H1 (cell line): ENCODE results near the gene PDK2. TPM values are rescaled to one million over a fixed set of nuclear protein-coding genes. Genes with fewer than 3 reads are reported as not detected.

Experiments
- CTCF ChIA-PET: fragments of 300-600 bp; sonication (Branson Sonifier 250); formaldehyde crosslinking; loops from one replicate; lab custom pipeline; 2021; ENCODE audit not compliant: partially characterized antibody; lab: Charles Lee
- POLR2A ChIA-PET: fragments of 300-600 bp; sonication (Branson Sonifier 250); formaldehyde crosslinking; loops from one replicate; lab custom pipeline; 2021; ENCODE audit warnings: inconsistent platforms; ENCODE audit not compliant: partially characterized antibody; lab: Charles Lee
- DNase-seq, 2 experiments: peaks; one replicate each; pipeline versions ENCODE4 v3.0.0 to v3.0.0-alpha.2; 2010 to 2022; ENCODE audit warnings: low spot score in 2 of 2, low read depth in 1 of 2, mixed read lengths in 1 of 2
- FAIRE-seq: peaks from 2 replicates; lab custom pipeline; 2011; peaks lifted over from hg19 to GRCh38; lab: Jason Lieb, UNC
- H2AFZ ChIP-seq: 2 replicates; pipeline ENCODE4 v1.8.1; 2012; ENCODE audit warnings: low read length, inconsistent platforms
- H2AK5ac ChIP-seq: 2 replicates; pipeline ENCODE4 v1.6.1; 2013; ENCODE audit warnings: low read depth, low read length
- H2BK120ac ChIP-seq: replicated peaks from 2 replicates; pipeline ENCODE3; 2013; ENCODE audit warnings: low read depth, low read length, inconsistent platforms
- H2BK12ac ChIP-seq: 2 replicates; pipeline ENCODE4 v1.6.1; 2013; ENCODE audit warnings: low read depth, low read length
- H2BK15ac ChIP-seq: 2 replicates; pipeline ENCODE4 v1.6.1; 2013; ENCODE audit warnings: low read length
- H2BK20ac ChIP-seq: 2 replicates; pipeline ENCODE4 v1.6.1; 2013; ENCODE audit warnings: low read length
- H2BK5ac ChIP-seq: 2 replicates; pipeline ENCODE4 v1.6.1; 2013; ENCODE audit warnings: low read depth, low read length
- H3K14ac ChIP-seq: 2 replicates; pipeline ENCODE4 v1.6.1; 2013; ENCODE audit warnings: inconsistent platforms; ENCODE audit not compliant: insufficient read length
- H3K18ac ChIP-seq: 2 replicates; pipeline ENCODE4 v1.6.1; 2013; ENCODE audit warnings: low read length; ENCODE audit errors: extremely low read depth
- H3K23ac ChIP-seq: 2 replicates; pipeline ENCODE4 v1.6.1; 2013; ENCODE audit warnings: inconsistent platforms; ENCODE audit not compliant: insufficient read length
- H3K23me2 ChIP-seq: 2 replicates; pipeline ENCODE4 v1.6.1; 2013; ENCODE audit warnings: low read depth, low read length
- H3K27ac ChIP-seq: 2 replicates; pipeline ENCODE4 v1.6.1; 2011; ENCODE audit warnings: low read depth, low read length, inconsistent platforms
- H3K27me3 ChIP-seq, 4 experiments: replicated peaks in 1 of 4; 1 replicate in 1 of 4; 2 replicates in 3 of 4; pipeline versions ENCODE4 v1.6.1 to v1.8.1; 2011 to 2013; ENCODE audit warnings: low read length in 3 of 4, mild to moderate bottlenecking in 3 of 4, inconsistent platforms in 2 of 4, mixed read lengths in 2 of 4, moderate library complexity in 1 of 4; ENCODE audit not compliant: control insufficient read depth in 3 of 4, insufficient read depth in 3 of 4; ENCODE audit errors: extremely low read depth in 1 of 4
- H3K36me3 ChIP-seq, 4 experiments: 2 replicates each; pipeline versions ENCODE4 v1.6.1 to v1.8.1; 2011 to 2013; ENCODE audit warnings: mild to moderate bottlenecking in 4 of 4, low read length in 3 of 4, moderate library complexity in 2 of 4, control low read depth in 1 of 4, inconsistent platforms in 1 of 4; ENCODE audit not compliant: insufficient read depth in 4 of 4, control insufficient read depth in 2 of 4
- H3K4ac ChIP-seq: replicated peaks from 2 replicates; pipeline ENCODE3; 2013; ENCODE audit warnings: low read length, low read depth, mixed read lengths, inconsistent platforms; ENCODE audit not compliant: insufficient read length
- H3K4me1 ChIP-seq, 4 experiments: replicated peaks in 1 of 4; 1 replicate in 1 of 4; 2 replicates in 3 of 4; pipeline versions ENCODE4 v1.6.1 to v1.8.1; 2011 to 2013; ENCODE audit warnings: low read length in 3 of 4, inconsistent platforms in 2 of 4, mixed read lengths in 1 of 4; ENCODE audit not compliant: insufficient read depth in 4 of 4, control insufficient read depth in 3 of 4
- H3K4me2 ChIP-seq, 2 experiments: 2 replicates each; pipeline versions ENCODE4 v1.6.1 to v1.8.1; 2011 to 2013; ENCODE audit warnings: low read depth in 2 of 2, low read length in 2 of 2, control low read depth in 1 of 2, inconsistent platforms in 1 of 2, mild to moderate bottlenecking in 1 of 2; ENCODE audit not compliant: insufficient read depth in 1 of 2
- H3K4me3 ChIP-seq, 4 experiments: fragments of 200-600, 300-600 bp in 1 of 4; sonication (generic), shearing (Covaris generic), sonication (Bioruptor Twin) in 1 of 4; 2 replicates each; pipeline versions ENCODE4 v1.5.1 to v1.8.1; 2011 to 2016; ENCODE audit warnings: low read length in 4 of 4, low read depth in 3 of 4, control low read depth in 2 of 4, inconsistent platforms in 2 of 4, mild to moderate bottlenecking in 2 of 4, mixed read lengths in 1 of 4, moderate library complexity in 1 of 4; ENCODE audit not compliant: insufficient read depth in 2 of 4; ENCODE audit errors: extremely low read depth in 1 of 4
- H3K56ac ChIP-seq: replicated peaks from 2 replicates; pipeline ENCODE3; 2013; ENCODE audit warnings: low read depth, mild to moderate bottlenecking, mixed read lengths, low read length, inconsistent platforms; ENCODE audit not compliant: insufficient read length
- H3K79me1 ChIP-seq: 2 replicates; pipeline ENCODE4 v1.6.1; 2013; ENCODE audit warnings: low read depth, low read length, control low read depth
- H3K79me2 ChIP-seq, 2 experiments: 2 replicates each; pipeline versions ENCODE4 v1.6.1 to v1.8.1; 2012 to 2013; ENCODE audit warnings: low read length in 2 of 2, mild to moderate bottlenecking in 2 of 2, inconsistent platforms in 1 of 2; ENCODE audit not compliant: insufficient read depth in 2 of 2, control insufficient read depth in 1 of 2
- H3K9ac ChIP-seq, 4 experiments: replicated peaks in 1 of 4; 1 replicate in 1 of 4; 2 replicates in 3 of 4; pipeline versions ENCODE4 v1.6.1 to v1.8.1; 2011 to 2013; ENCODE audit warnings: low read depth in 3 of 4, low read length in 3 of 4, control low read depth in 2 of 4, mild to moderate bottlenecking in 2 of 4, moderate library complexity in 2 of 4, inconsistent platforms in 1 of 4; ENCODE audit errors: extremely low read depth in 1 of 4
- H3K9me3 ChIP-seq, 2 experiments: 2 replicates each; pipeline versions ENCODE4 v1.6.1 to v1.8.1; 2012 to 2013; ENCODE audit warnings: mild to moderate bottlenecking in 2 of 2, moderate library complexity in 2 of 2, control low read depth in 1 of 2, inconsistent platforms in 1 of 2, low read depth in 1 of 2, low read length in 1 of 2, mixed read lengths in 1 of 2; ENCODE audit not compliant: insufficient read depth in 2 of 2
- H4K20me1 ChIP-seq, 2 experiments: replicated peaks in 1 of 2; 2 replicates each; pipeline versions ENCODE3 to v1.8.1; 2011 to 2013; ENCODE audit warnings: inconsistent platforms in 2 of 2, low read length in 2 of 2, mild to moderate bottlenecking in 1 of 2; ENCODE audit not compliant: insufficient read depth in 2 of 2, control insufficient read depth in 1 of 2
- H4K5ac ChIP-seq: 2 replicates; pipeline ENCODE4 v1.6.1; 2013; ENCODE audit warnings: low read length, low read depth, mixed read lengths, inconsistent platforms; ENCODE audit not compliant: insufficient read length
- H4K8ac ChIP-seq: 2 replicates; pipeline ENCODE4 v1.8.0; 2013; ENCODE audit warnings: mild to moderate bottlenecking, moderate library complexity, low read length, inconsistent platforms; ENCODE audit not compliant: insufficient read depth; ENCODE audit errors: extremely low read depth
- H4K91ac ChIP-seq: replicated peaks from 2 replicates; pipeline ENCODE3; 2013; ENCODE audit warnings: low read length, mixed read lengths, inconsistent platforms; ENCODE audit not compliant: insufficient read length
- BCL11A ChIP-seq, 2 experiments: IDR thresholded peaks; one replicate each; pipeline ENCODE4 v1.6.1; 2011; ENCODE audit warnings: low read depth in 2 of 2, low read length in 2 of 2, mild to moderate bottlenecking in 2 of 2
- CEBPB ChIP-seq: IDR thresholded peaks from 2 replicates; pipeline ENCODE4 v1.6.1; 2012; ENCODE audit warnings: low read depth, low read length
- CTCF ChIP-seq, 3 experiments: IDR thresholded peaks; 1 replicate in 2 of 3; 2 replicates in 1 of 3; pipeline versions ENCODE4 v1.5.1 to v1.6.1; 2011; ENCODE audit warnings: low read length in 3 of 3, mild to moderate bottlenecking in 3 of 3, inconsistent platforms in 2 of 3, low read depth in 1 of 3, moderate library complexity in 1 of 3; ENCODE audit not compliant: insufficient read depth in 1 of 3; ENCODE audit errors: control extremely low read depth in 1 of 3
- EZH2 ChIP-seq: fragments of 200-600 bp; sonication (generic); IDR thresholded peaks from 2 replicates; pipeline ENCODE4 v1.7.1; 2012; ENCODE audit warnings: low read depth, mild to moderate bottlenecking, moderate library complexity, low read length, inconsistent platforms; ENCODE audit not compliant: severe bottlenecking
- FOSL1 ChIP-seq: IDR thresholded peaks from 2 replicates; pipeline ENCODE4 v1.6.1; 2011; ENCODE audit warnings: mild to moderate bottlenecking, low read depth, low read length, moderate library complexity; ENCODE audit not compliant: insufficient read depth
- NRF1 ChIP-seq: IDR thresholded peaks from 2 replicates; pipeline ENCODE4 v1.6.1; 2011; ENCODE audit warnings: mild to moderate bottlenecking, low read depth, low read length, improper control_type of control experiment
- SAP30 ChIP-seq: fragments of 300-600 bp; sonication (generic); IDR thresholded peaks from 2 replicates; pipeline ENCODE4 v1.7.1; 2012; ENCODE audit warnings: low read length, moderate library complexity, mild to moderate bottlenecking, inconsistent platforms; ENCODE audit not compliant: insufficient read depth, insufficient replicate concordance
- SP2 ChIP-seq: IDR thresholded peaks from 2 replicates; pipeline ENCODE4 v1.6.1; 2012; ENCODE audit warnings: mild to moderate bottlenecking, low read length, inconsistent platforms
- SRF ChIP-seq: IDR thresholded peaks from 2 replicates; pipeline ENCODE4 v1.6.1; 2011; ENCODE audit warnings: mild to moderate bottlenecking, low read depth, low read length, moderate library complexity
- WGBS, 2 experiments: shearing (Covaris generic) in 1 of 2; methylation state at CpG; one replicate each; pipeline versions ENCODE4 v1.1.6 to v1.1.7; 2013 to 2015; ENCODE audit warnings: low lambda C conversion rate in 2 of 2, mixed read lengths in 2 of 2, inconsistent platforms in 1 of 2, low coverage in 1 of 2, missing lambda C conversion rate in 1 of 2; ENCODE audit not compliant: insufficient replicate concordance in 2 of 2, insufficient coverage in 1 of 2, insufficient read length in 1 of 2; ENCODE audit errors: extremely low coverage in 1 of 2, missing lambda C conversion rate in 1 of 2; 5-methylcytosine and 5-hydroxymethylcytosine counted together
- polyA plus RNA-seq, 7 experiments: library from polyadenylated mRNA; depleted of rRNA in 3 of 7; stranded (reverse) in 5 of 7; unstranded in 2 of 7; fragments of >200 nt in 5 of 7; fragments of 200-250 nt in 2 of 7; gene quantifications; 1 replicate in 5 of 7; 2 replicates in 1 of 7; 4 replicates in 1 of 7; pipeline versions ENCODE4 v1.2.1 to v1.2.3, GENCODE V29; 2011 to 2013; ENCODE audit warnings: missing spikeins in 2 of 7, mixed read lengths in 2 of 7
- total RNA-seq: library from RNA; stranded (reverse); fragmentation: NEBNext Ultra II Directional; extraction: Animal tissue kit (Norgen Biotek cat#: 25700); gene quantifications from 2 replicates; pipeline ENCODE4 v1.2.1, GENCODE V29; 2021

The PDK2 gene
- total and polyA plus RNA-seq, 2 of the 8 experiments (the other 6 are each of a cell fraction or from before 2014, with no cell fraction given) = 18.3 to 121 TPM

- no peak overlapping the region for H4K91ac ChIP-seq
- POLR2A ChIA-PET = interaction anchor here (1.0 to 1.1 kb wide), 2 partner anchors 10 to 54 kb away, joined by 3 read pairs; no protein-coding TSS in a partner anchor
- H2BK15ac ChIP-seq = no peak overlapping the region
- H2BK5ac ChIP-seq = no peak overlapping the region
- H3K56ac ChIP-seq = no peak overlapping the region
- no peak overlapping the region for H3K14ac ChIP-seq
- DNase-seq (no peak), FAIRE-seq (no peak)
- H3K9ac ChIP-seq = no peak overlapping the region
- H4K8ac ChIP-seq = no peak overlapping the region
- no peaks in the 10 kb centered on the region for H3K79me2 ChIP-seq
- no peaks in the 10 kb centered on the region for H3K9me3 ChIP-seq
- CTCF ChIA-PET = interaction anchor here (0.6 to 10.1 kb wide), 8 partner anchors 11 to 84 kb away, joined by 3 to 158 read pairs (median 4); partner anchors contain the start of gene ITGA3
- H3K23ac ChIP-seq = no peak overlapping the region
- H3K27ac ChIP-seq = no peak overlapping the region
- 81% methylated on average over 5 of the region's 5 CpGs; no CpG with 5 or more reads in 1 of the 2 experiments for WGBS, 2 experiments
- no peak overlapping the region for H2AK5ac ChIP-seq
- peaks cover 0 to 8% of the 10 kb centered on the region in 2 experiments for H4K20me1 ChIP-seq
- no peak overlapping the region for H3K4ac ChIP-seq
- H4K5ac ChIP-seq = no peak overlapping the region
- no peak overlapping the region for H2AFZ ChIP-seq
- H3K36me3 ChIP-seq = peaks cover 0 to 6% (median 1%) of the 10 kb centered on the region in 4 experiments; a peak in 3 of 8 replicates
- H3K18ac ChIP-seq = no peak overlapping the region
- H3K79me1 ChIP-seq = no peaks in the 10 kb centered on the region
- no peak overlapping the region for H3K4me2 ChIP-seq
- no peaks in the 10 kb centered on the region for H3K23me2 ChIP-seq
- no peaks in the 10 kb centered on the region; a peak in 2 of 7 replicates for H3K27me3 ChIP-seq
- H2BK20ac ChIP-seq = no peak overlapping the region
- peaks cover 0 to 4% (median 3%) of the 10 kb centered on the region in 4 experiments; a peak in 3 of 7 replicates for H3K4me1 ChIP-seq
- H2BK120ac ChIP-seq = no peak overlapping the region
- H2BK12ac ChIP-seq = no peak overlapping the region
- H3K4me3 ChIP-seq = no peak overlapping the region
- TF ChIP-seq SP2 (no peak), CEBPB (no peak), CTCF (IDR thresholded peaks at IDR 0.05; ENCODE audit: control extremely low read depth in 1 of 3, insufficient read depth in 1 of 3, low read depth in 1 of 3, low read length in 3 of 3) (no peak), FOSL1 (no peak), BCL11A (IDR thresholded peaks at IDR 0.05; ENCODE audit: low read depth in 2 of 2, low read length in 2 of 2) (no peak), SRF (no peak), NRF1 (no peak), EZH2 (no peak), SAP30 (no peak)
These were observed 13.4 kb upstream of the PDK2 start for GRCh38 chr17:50081757-50082156.
